Vagina (tissue), 2 donors: ENCODE data around the gene DDX51. TPM values are rescaled to one million over a fixed set of nuclear protein-coding genes. Genes with fewer than 3 reads are reported as not detected.

Source experiments
- DNase-seq, 2 donors: peaks; one replicate each; pipeline ENCODE4 v3.0.0-alpha.2; 2017; ENCODE audit errors: extremely low spot score in 2 of 2
- H3K27ac ChIP-seq: fragments of 200-600 bp; sonication (generic); one replicate; pipeline ENCODE4 v1.5.1; 2019
- H3K27me3 ChIP-seq: fragments of 200-600 bp; sonication (generic); one replicate; pipeline ENCODE4 v1.5.1; 2019
- H3K36me3 ChIP-seq, 2 donors: fragments of 200-600 bp; sonication (generic); one replicate each; pipeline ENCODE4 v1.5.1; 2017 to 2019
- H3K4me1 ChIP-seq: fragments of 200-600 bp; sonication (generic); one replicate; pipeline ENCODE4 v1.5.1; 2019
- H3K4me3 ChIP-seq, 2 donors: fragments of 200-600 bp; sonication (generic); 1 replicate in 1 of 2; 2 replicates in 1 of 2; pipeline ENCODE4 v1.5.1; 2016 to 2019
- H3K9me3 ChIP-seq: fragments of 200-600 bp; sonication (generic); one replicate; pipeline ENCODE4 v1.5.1; 2019
- CTCF ChIP-seq, 3 experiments: fragments of 450-650 bp in 2 of 3; fragments of 200-600 bp in 1 of 3; sonication (generic) in 1 of 3; IDR thresholded peaks; one replicate each; pipeline ENCODE4 v1.5.1; 2017 to 2019; ENCODE audit warnings: antibody characterized with exemption in 3 of 3, mild to moderate bottlenecking in 2 of 3, moderate library complexity in 2 of 3
- POLR2A ChIP-seq, 2 donors: fragments of 450-650 bp; IDR thresholded peaks; one replicate each; pipeline ENCODE4 v1.6.1; 2017; ENCODE audit warnings: antibody characterized with exemption in 2 of 2, mild to moderate bottlenecking in 2 of 2, moderate library complexity in 2 of 2
- POLR2AphosphoS5 ChIP-seq, 2 donors: sonication (generic); formaldehyde crosslinking; IDR thresholded peaks; one replicate each; pipeline ENCODE4 v1.9.0; 2017; ENCODE audit warnings: antibody characterized with exemption in 2 of 2, mild to moderate bottlenecking in 2 of 2, low read depth in 1 of 2; ENCODE audit not compliant: insufficient read depth in 1 of 2
- intact Hi-C: fragments of 100-400 bp; cut with DNase I; formaldehyde crosslinking; loops from one replicate; pipeline ENCODE4 v1.15.1; 2023
- total RNA-seq: library from RNA; depleted of rRNA; stranded (reverse); fragments of >200 nt; gene quantifications from one replicate; pipeline ENCODE4 v1.2.3, GENCODE V29; 2016

DDX51 gene
- total RNA-seq, 1 donor from 2014 or later = 11.3 TPM

GRCh38 chr12:132116709-132117557, 27.2 kb downstream of the DDX51 start:
- Histone ChIP-seq H3K27me3 (no peaks in the 10 kb centered on the region), H3K27ac (no peak overlapping the region), H3K4me3 (no peak overlapping the region), H3K4me1 (no peaks in the 10 kb centered on the region), H3K36me3 (peaks cover 0 to 34% of the 10 kb centered on the region in 2 donors), H3K9me3 (no peaks in the 10 kb centered on the region)
- no peak for TF ChIP-seq POLR2A (IDR thresholded peaks at IDR 0.05)
- TF ChIP-seq CTCF (IDR thresholded peaks at IDR 0.05) = no peak
- TF ChIP-seq POLR2AphosphoS5 (IDR thresholded peaks at IDR 0.05; ENCODE audit: insufficient read depth in 1 of 2, low read depth in 1 of 2) = no peak
- DNase-seq = no peak
- intact Hi-C loops = no loop called here

- TF ChIP-seq POLR2AphosphoS5 (IDR thresholded peaks at IDR 0.05; ENCODE audit: insufficient read depth in 1 of 2, low read depth in 1 of 2) (no peak), CTCF (IDR thresholded peaks at IDR 0.05) (no peak), POLR2A (IDR thresholded peaks at IDR 0.05) (no peak)
- H3K27ac ChIP-seq = no peak overlapping the region
- no peaks in the 10 kb centered on the region for H3K27me3 ChIP-seq
- peaks cover 0 to 42% of the 10 kb centered on the region in 2 donors for H3K36me3 ChIP-seq
- no peaks in the 10 kb centered on the region for H3K9me3 ChIP-seq
- H3K4me1 ChIP-seq = no peaks in the 10 kb centered on the region
- intact Hi-C loops = no loop called here
- no peak for DNase-seq
- no peak overlapping the region for H3K4me3 ChIP-seq
Measured at GRCh38 chr12:132115500-132115899, 28.6 kb downstream of the DDX51 start.

- Histone ChIP-seq H3K27me3 (no peaks in the 10 kb centered on the region), H3K4me1 (no peaks in the 10 kb centered on the region), H3K36me3 (peaks cover 0 to 44% of the 10 kb centered on the region in 2 donors), H3K9me3 (no peaks in the 10 kb centered on the region), H3K27ac (no peak overlapping the region), H3K4me3 (no peak overlapping the region)
- intact Hi-C loops = no loop called here
- DNase-seq = no peak
- TF ChIP-seq POLR2AphosphoS5 (IDR thresholded peaks at IDR 0.05; ENCODE audit: insufficient read depth in 1 of 2, low read depth in 1 of 2) (no peak), POLR2A (IDR thresholded peaks at IDR 0.05) (no peak), CTCF (IDR thresholded peaks at IDR 0.05) (no peak)
Measured at GRCh38 chr12:132114667-132115066, 29.5 kb downstream of the DDX51 start.

- no peak for DNase-seq
- intact Hi-C loops = no loop called here
- Histone ChIP-seq H3K4me1 (no peaks in the 10 kb centered on the region), H3K9me3 (no peaks in the 10 kb centered on the region), H3K27me3 (no peaks in the 10 kb centered on the region), H3K4me3 (no peak overlapping the region), H3K27ac (no peak overlapping the region), H3K36me3 (peaks cover 0 to 43% of the 10 kb centered on the region in 2 donors)
- no peak for TF ChIP-seq POLR2AphosphoS5 (IDR thresholded peaks at IDR 0.05; ENCODE audit: insufficient read depth in 1 of 2, low read depth in 1 of 2)
- no peak for TF ChIP-seq CTCF (IDR thresholded peaks at IDR 0.05)
- TF ChIP-seq POLR2A (IDR thresholded peaks at IDR 0.05) = no peak
Measured at GRCh38 chr12:132111654-132112304, 32.3 kb downstream of the DDX51 start.

GRCh38 chr12:132110677-132111076, 33.4 kb downstream of the DDX51 start:
- no peaks in the 10 kb centered on the region for H3K27me3 ChIP-seq
- no peaks in the 10 kb centered on the region for H3K4me1 ChIP-seq
- no peak overlapping the region for H3K4me3 ChIP-seq
- no peak overlapping the region for H3K27ac ChIP-seq
- TF ChIP-seq POLR2AphosphoS5 (IDR thresholded peaks at IDR 0.05; ENCODE audit: insufficient read depth in 1 of 2, low read depth in 1 of 2) = no peak
- no peak for TF ChIP-seq CTCF (IDR thresholded peaks at IDR 0.05)
- TF ChIP-seq POLR2A (IDR thresholded peaks at IDR 0.05) = no peak
- intact Hi-C loops = no loop called here
- no peak for DNase-seq
- no peaks in the 10 kb centered on the region for H3K9me3 ChIP-seq
- H3K36me3 ChIP-seq = peaks cover 0 to 33% of the 10 kb centered on the region in 2 donors
